DOHH2 (cell line): Measurements from ENCODE around the gene HIVEP3.

Experiments used
- H3F3A ChIP-seq: fragments of 200-600 bp; sonication (generic), shearing (Covaris generic); 2 replicates; pipeline ENCODE4 v1.6.0; 2016; ENCODE audit warnings: antibody characterized with exemption, mild to moderate bottlenecking; ENCODE audit not compliant: control insufficient read depth, insufficient read depth
- H3K27ac ChIP-seq: fragments of 200-600 bp; sonication (generic); 2 replicates; pipeline ENCODE4 v1.5.1; 2014; ENCODE audit warnings: low read depth, mild to moderate bottlenecking, low read length, moderate library complexity
- H3K27me3 ChIP-seq: fragments of 200-600 bp; sonication (generic); 2 replicates; pipeline ENCODE4 v1.6.1; 2014; ENCODE audit warnings: mild to moderate bottlenecking, low read length, mixed read lengths; ENCODE audit not compliant: control insufficient read depth
- H3K36me3 ChIP-seq: fragments of 200-600 bp; sonication (generic); 2 replicates; pipeline ENCODE4 v1.6.1; 2014; ENCODE audit warnings: mild to moderate bottlenecking, low read length, moderate library complexity, mixed read lengths; ENCODE audit not compliant: control insufficient read depth
- H3K4me1 ChIP-seq: fragments of 200-600 bp; sonication (generic); 2 replicates; pipeline ENCODE4 v1.6.1; 2014; ENCODE audit warnings: mild to moderate bottlenecking, low read length, mixed read lengths; ENCODE audit not compliant: control insufficient read depth
- H3K4me2 ChIP-seq: fragments of 200-600 bp; sonication (generic); 2 replicates; pipeline ENCODE4 v1.6.0; 2014; ENCODE audit warnings: mild to moderate bottlenecking, low read length, moderate library complexity
- H3K4me3 ChIP-seq: fragments of 200-600 bp; sonication (generic); 2 replicates; pipeline ENCODE4 v1.5.1; 2014; ENCODE audit warnings: mild to moderate bottlenecking, low read length, mixed read lengths
- H3K79me2 ChIP-seq: fragments of 200-600 bp; sonication (generic); 2 replicates; pipeline ENCODE4 v1.6.1; 2014; ENCODE audit warnings: mild to moderate bottlenecking, low read length, mixed read lengths; ENCODE audit not compliant: control insufficient read depth
- H3K9me2 ChIP-seq: fragments of 200-600 bp; sonication (generic); replicated peaks from 2 replicates; pipeline ENCODE4 v1.6.1; 2014; ENCODE audit warnings: mild to moderate bottlenecking, low read length, mixed read lengths; ENCODE audit not compliant: control insufficient read depth
- H3K9me3 ChIP-seq: fragments of 200-600 bp; sonication (generic); 2 replicates; pipeline ENCODE4 v1.6.1; 2014; ENCODE audit warnings: antibody characterized with exemption, low read length, mixed read lengths; ENCODE audit not compliant: control insufficient read depth, insufficient read depth
- H4K20me1 ChIP-seq: fragments of 200-600 bp; sonication (generic); 2 replicates; pipeline ENCODE4 v1.6.0; 2014; ENCODE audit warnings: low read depth, mild to moderate bottlenecking, antibody characterized with exemption, low read length, moderate library complexity; ENCODE audit not compliant: control insufficient read depth, insufficient read depth
- EZH2phosphoT487 ChIP-seq: fragments of 200-600 bp; sonication (generic); IDR thresholded peaks from 2 replicates; pipeline ENCODE4 v1.6.1; 2017; ENCODE audit warnings: borderline replicate concordance, mild to moderate bottlenecking, antibody characterized with exemption, low read length, moderate library complexity, mixed read lengths
- TF ChIP-seq, protein P1 (sequence below): fragments of 200-600 bp; sonication (generic); IDR thresholded peaks from one replicate; pipeline ENCODE4 v1.5.1; 2014; ENCODE audit warnings: antibody characterized with exemption, mild to moderate bottlenecking, low read depth, low read length; ENCODE audit not compliant: poor library complexity, severe bottlenecking

The HIVEP3 gene

DNA sequence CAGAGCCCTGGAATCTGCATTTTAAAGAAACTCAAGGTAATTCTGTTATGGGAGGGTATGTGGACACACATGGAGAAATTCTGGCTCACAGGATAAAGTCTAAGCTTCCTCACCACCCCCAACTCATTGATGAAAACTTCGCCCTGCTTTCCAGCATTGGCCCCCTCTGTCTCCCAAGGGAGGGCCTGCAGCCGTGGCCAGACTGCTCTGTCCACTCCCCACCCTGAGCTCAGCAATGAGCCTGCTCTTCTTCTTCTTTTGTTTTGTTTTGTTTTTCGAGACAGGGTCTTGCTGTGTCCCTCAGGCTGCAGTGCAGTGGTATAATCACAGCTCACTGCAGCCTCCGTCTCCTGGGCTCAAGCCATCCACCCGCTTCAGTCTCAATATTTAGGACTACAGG, 297.5 kb downstream of the HIVEP3 start:
- no peak overlapping the region for H3K27ac ChIP-seq
- H3K36me3 ChIP-seq, result no peaks in the 10 kb centered on the region
- H3K4me3 ChIP-seq, result no peak overlapping the region
- H3K4me2 ChIP-seq, result no peak overlapping the region
- H3K27me3 ChIP-seq, result no peaks in the 10 kb centered on the region
- no peaks in the 10 kb centered on the region for H3K9me2 ChIP-seq
- H3K4me1 ChIP-seq, result peaks cover 20% of the 10 kb centered on the region
- H3K79me2 ChIP-seq, result no peaks in the 10 kb centered on the region
- TF ChIP-seq, protein P1, sequence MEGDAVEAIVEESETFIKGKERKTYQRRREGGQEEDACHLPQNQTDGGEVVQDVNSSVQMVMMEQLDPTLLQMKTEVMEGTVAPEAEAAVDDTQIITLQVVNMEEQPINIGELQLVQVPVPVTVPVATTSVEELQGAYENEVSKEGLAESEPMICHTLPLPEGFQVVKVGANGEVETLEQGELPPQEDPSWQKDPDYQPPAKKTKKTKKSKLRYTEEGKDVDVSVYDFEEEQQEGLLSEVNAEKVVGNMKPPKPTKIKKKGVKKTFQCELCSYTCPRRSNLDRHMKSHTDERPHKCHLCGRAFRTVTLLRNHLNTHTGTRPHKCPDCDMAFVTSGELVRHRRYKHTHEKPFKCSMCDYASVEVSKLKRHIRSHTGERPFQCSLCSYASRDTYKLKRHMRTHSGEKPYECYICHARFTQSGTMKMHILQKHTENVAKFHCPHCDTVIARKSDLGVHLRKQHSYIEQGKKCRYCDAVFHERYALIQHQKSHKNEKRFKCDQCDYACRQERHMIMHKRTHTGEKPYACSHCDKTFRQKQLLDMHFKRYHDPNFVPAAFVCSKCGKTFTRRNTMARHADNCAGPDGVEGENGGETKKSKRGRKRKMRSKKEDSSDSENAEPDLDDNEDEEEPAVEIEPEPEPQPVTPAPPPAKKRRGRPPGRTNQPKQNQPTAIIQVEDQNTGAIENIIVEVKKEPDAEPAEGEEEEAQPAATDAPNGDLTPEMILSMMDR, result no peak
- no peak for TF ChIP-seq EZH2phosphoT487
- no peaks in the 10 kb centered on the region for H4K20me1 ChIP-seq
- no peaks in the 10 kb centered on the region for H3K9me3 ChIP-seq
- no peaks in the 10 kb centered on the region for H3F3A ChIP-seq

DNA sequence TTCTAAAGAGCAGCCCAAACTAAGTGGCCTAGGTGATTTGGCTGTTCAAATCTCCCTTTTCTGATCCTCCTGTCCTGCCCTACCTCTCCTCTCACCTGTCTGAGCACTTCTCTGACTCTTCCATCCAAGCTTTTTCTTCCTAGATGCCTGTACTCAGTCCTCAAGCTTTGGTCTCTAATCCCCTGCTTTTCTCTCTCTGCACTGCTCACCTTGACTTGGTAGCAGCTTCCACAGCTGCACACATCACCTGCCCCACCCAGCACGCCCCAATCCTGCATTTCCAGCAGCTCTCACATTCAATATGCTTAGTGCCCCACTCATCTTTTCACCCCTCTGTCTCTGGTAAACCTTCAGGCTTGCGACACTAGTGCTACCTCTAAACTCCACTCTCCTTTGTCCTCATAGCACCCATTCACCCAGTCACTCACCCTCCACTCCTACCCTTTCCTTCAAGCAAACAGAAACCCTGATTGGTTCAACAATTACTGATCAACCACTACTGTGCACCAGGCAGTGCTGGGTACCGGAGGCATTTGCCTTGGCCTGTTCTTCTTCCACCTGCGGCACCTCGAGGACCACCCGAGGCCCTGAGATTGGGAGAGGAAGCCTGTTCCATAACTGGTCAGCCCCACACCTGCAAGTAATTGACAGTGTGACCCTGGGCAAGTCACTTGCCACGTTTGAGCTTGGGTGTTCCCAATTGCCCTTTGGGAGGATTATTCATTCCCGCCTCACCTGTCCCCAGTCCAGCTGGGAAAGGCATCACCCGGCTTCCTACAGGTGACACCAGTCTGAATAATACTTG, 298.2 kb downstream of the HIVEP3 start:
- Histone ChIP-seq H3K9me2 (no peaks in the 10 kb centered on the region), H3K9me3 (no peaks in the 10 kb centered on the region), H3K27me3 (no peaks in the 10 kb centered on the region), H4K20me1 (no peaks in the 10 kb centered on the region), H3K27ac (no peak overlapping the region), H3K4me3 (no peak overlapping the region), H3K4me2 (no peak overlapping the region), H3K79me2 (no peaks in the 10 kb centered on the region), H3F3A (no peaks in the 10 kb centered on the region), H3K36me3 (no peaks in the 10 kb centered on the region), H3K4me1 (peaks cover 20% of the 10 kb centered on the region)
- TF ChIP-seq EZH2phosphoT487, result no peak
- TF ChIP-seq, protein P1, result no peak

DNA sequence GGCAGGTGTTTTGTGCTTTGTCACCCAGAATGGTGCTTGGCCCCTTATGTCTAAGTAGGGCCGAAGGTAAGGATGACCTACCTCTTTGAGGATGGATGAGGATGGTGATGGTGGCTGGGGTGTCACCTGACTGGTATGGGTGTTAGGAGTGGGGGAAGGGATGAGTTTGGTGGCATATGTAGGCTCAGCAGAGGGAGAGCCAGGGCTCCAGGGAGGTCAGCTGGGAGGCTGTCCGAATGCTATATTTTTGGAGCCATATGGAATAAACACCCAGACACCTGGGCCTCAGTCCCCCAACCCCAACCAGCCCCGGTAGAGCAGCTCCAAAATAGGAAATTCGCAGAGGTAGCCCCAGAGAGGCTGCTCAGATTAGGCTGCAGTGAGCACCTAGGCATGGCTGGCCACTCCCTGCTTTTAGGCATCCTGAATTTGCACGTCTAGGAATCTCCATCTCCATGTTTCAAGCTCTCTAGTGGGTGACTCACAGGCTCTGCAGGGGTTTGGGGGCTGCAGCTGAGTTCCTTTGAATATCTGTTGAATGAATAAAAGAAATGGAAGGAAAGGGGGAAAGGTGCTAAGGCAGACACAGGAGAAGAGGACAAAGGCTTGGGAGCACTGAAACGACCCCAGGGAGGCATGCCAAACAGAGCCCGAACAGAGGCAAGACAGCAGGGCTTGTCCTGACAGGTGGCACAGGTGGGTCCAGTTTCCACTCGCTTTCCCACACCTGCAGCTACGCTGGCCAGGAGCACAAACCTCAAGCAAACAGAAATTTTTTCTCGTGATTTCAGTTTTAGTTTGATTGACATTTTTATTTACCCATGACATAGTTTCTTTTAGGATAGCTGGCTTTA, 299.0 kb downstream of the HIVEP3 start:
- Histone ChIP-seq H3F3A (no peaks in the 10 kb centered on the region), H3K9me3 (no peaks in the 10 kb centered on the region), H3K9me2 (no peaks in the 10 kb centered on the region), H3K27me3 (no peaks in the 10 kb centered on the region), H3K36me3 (no peaks in the 10 kb centered on the region), H4K20me1 (no peaks in the 10 kb centered on the region), H3K4me3 (no peak overlapping the region), H3K79me2 (no peaks in the 10 kb centered on the region), H3K4me1 (peaks cover 20% of the 10 kb centered on the region), H3K4me2 (no peak overlapping the region), H3K27ac (no peak overlapping the region)
- TF ChIP-seq EZH2phosphoT487, result no peak
- TF ChIP-seq, protein P1, result no peak
